GM12873 (cell line): ENCODE results near the gene TLE3.

Source experiments
- CTCF ChIP-seq: IDR thresholded peaks from 2 replicates; pipeline ENCODE4 v1.5.1; 2012; ENCODE audit warnings: low read depth, mild to moderate bottlenecking, moderate library complexity, low read length, control low read depth; ENCODE audit not compliant: insufficient read depth; ENCODE audit errors: missing control alignments

Gene TLE3

GRCh38 chr15:70091726-70092463 lies 5.8 kb downstream of the TLE3 start:
- TF ChIP-seq CTCF, result no peak

- no peak for TF ChIP-seq CTCF
Observed at GRCh38 chr15:70090436-70091296, 7.1 kb downstream of the TLE3 start.

DNA sequence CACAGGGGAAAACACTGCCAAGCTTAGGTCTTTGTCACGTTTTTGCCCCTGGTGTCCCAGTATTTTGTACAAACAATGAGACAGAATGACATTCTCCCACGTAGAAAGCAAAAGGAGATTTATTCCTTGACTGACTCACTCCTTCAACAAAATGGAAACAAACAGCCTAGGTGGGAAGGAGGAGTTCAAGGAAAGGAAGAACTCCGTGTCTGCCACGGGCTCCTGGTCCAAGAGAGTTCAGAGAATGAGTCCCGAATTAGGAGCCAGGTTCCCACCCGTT lies 8.1 kb downstream of the TLE3 start:
- no peak for TF ChIP-seq CTCF

- no peak for TF ChIP-seq CTCF
Observed at GRCh38 chr15:70088887-70089691, 8.6 kb downstream of the TLE3 start.

DNA sequence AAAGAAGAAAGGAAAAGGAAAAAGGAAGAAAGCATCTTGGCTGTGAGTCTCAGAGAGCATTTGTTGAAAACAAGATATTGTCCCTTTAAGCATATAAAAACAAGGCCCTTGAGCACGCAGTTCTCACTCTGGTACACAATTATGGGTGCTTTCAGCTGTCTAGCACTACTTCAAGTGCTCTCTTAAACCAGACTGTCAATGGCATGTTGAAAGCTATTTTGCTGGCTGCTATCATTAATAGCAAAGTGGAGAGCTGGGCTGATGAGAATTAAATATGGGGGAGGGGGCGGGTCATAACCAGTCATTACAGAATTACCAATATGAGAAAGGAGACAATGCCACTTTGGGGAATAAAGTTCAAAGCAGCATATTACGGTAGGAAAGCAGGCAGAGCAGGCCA lies 9.3 kb downstream of the TLE3 start:
- TF ChIP-seq CTCF, result no peak

- no peak for TF ChIP-seq CTCF
Observed at GRCh38 chr15:70087708-70088352, 9.9 kb downstream of the TLE3 start.
